ENCODE data around the gene INSYN2B.

INSYN2B gene

DNA sequence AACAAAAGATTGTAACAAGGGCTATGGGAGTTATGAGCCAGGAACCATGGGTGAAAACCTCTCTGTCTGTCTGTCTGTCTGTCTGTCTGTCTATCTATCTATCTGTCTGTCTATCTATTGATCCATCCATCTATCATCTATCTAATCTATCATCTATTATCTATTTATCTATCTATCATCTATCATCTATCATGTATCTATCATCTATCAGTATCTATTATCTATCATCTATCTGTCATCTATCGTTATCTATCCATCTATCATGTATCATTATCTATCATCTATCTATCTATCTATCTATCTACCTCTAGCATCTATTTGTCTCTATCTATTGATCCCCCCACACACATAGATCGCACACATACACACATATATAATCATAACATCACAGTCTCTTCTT, 112.9 kb downstream of the INSYN2B start:
- DNase-seq (ENCODE audit: insufficient read length, low spot score) (no peak), FAIRE-seq (no peak)
- TF ChIP-seq, protein P1, sequence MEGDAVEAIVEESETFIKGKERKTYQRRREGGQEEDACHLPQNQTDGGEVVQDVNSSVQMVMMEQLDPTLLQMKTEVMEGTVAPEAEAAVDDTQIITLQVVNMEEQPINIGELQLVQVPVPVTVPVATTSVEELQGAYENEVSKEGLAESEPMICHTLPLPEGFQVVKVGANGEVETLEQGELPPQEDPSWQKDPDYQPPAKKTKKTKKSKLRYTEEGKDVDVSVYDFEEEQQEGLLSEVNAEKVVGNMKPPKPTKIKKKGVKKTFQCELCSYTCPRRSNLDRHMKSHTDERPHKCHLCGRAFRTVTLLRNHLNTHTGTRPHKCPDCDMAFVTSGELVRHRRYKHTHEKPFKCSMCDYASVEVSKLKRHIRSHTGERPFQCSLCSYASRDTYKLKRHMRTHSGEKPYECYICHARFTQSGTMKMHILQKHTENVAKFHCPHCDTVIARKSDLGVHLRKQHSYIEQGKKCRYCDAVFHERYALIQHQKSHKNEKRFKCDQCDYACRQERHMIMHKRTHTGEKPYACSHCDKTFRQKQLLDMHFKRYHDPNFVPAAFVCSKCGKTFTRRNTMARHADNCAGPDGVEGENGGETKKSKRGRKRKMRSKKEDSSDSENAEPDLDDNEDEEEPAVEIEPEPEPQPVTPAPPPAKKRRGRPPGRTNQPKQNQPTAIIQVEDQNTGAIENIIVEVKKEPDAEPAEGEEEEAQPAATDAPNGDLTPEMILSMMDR (IDR thresholded peaks at IDR 0.05; ENCODE audit: insufficient read depth, missing control alignments): no peak

DNA sequence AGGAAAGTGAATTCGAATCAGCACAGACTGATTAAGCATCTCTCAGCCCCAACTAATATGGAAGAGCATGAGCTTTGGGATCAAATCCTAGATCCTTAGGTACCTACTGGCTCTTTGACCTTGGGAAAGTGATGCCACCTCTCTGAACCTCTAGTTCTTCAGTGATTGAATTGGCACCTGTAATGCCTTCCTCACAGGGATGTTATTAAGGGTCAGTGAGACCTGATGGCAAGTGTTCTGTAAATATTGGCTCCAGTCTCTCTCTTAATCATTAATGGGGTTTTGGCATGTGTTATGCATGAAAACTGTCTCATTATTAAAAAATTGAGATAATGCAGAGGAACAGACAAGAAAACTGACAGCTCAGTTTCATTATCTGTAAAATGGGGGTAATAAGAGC, 115.8 kb downstream of the INSYN2B start:
- DNase-seq (ENCODE audit: insufficient read length, low spot score): no peak
- FAIRE-seq: no peak
- TF ChIP-seq, protein P1 (IDR thresholded peaks at IDR 0.05; ENCODE audit: insufficient read depth, missing control alignments): no peak

DNA sequence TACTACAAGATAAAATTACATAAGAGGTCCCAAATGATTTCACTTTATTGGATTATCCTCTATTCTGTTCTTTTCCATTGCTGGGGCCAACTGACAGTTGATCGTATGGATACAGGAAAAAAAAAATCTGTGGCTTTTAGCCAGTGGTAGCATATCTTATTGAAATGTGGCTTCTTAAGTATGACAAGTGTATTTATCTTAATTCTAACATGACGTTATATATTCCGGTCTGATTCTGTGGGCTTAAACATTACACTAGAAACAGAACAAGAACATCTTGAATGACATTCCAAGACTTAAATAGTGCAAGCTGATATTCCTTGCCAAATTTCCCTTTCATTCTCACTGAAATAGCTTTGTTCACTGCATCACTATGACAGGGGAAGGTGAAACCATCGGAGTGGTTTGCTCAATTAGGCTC, 117.9 kb downstream of the INSYN2B start:
- FAIRE-seq (no peak), DNase-seq (ENCODE audit: insufficient read length, low spot score) (no peak)
- TF ChIP-seq, protein P1 (IDR thresholded peaks at IDR 0.05; ENCODE audit: insufficient read depth, missing control alignments): no peak

DNA sequence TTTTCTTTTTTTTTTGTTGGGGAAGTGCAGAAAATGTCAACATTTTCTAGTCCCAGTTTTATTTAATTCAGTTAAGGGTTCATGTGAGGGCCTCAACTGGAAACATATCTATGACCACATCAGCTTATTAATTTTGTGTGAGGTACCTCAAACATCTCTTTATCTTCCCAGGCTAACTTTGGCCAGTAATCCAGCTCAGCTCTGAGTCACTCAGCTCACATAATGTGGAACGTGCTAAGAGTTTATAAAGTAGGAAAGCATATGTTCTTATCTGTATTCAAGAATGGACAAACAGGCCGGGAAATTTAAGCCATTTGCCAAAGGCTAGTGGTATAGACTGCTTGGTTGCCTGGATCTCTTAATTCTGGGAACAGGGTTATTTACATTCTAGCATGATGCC, 118.4 kb downstream of the INSYN2B start:
- DNase-seq (ENCODE audit: insufficient read length, low spot score): no peak
- TF ChIP-seq, protein P1 (IDR thresholded peaks at IDR 0.05; ENCODE audit: insufficient read depth, missing control alignments): no peak
- FAIRE-seq: no peak

DNA sequence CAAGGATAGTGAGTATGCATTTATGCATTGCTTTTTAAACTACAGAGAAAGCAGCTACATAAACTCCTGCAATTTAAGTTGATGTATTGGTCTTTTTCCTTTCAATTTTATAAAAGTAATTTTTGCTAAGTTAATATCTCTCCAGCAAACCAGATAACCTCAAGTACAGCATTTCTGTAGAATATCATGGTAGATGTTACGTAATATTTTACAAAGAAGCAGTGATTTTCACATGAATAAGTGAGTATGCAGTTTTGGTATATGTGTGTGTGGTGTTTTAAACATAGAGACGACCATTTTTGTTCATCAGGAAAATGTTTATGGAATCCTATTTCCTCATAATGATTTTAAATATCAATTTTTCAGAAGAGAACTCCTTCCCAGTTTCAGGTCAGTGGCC, 118.9 kb downstream of the INSYN2B start:
- no peak for DNase-seq (ENCODE audit: insufficient read length, low spot score)
- TF ChIP-seq, protein P1 (IDR thresholded peaks at IDR 0.05; ENCODE audit: insufficient read depth, missing control alignments): no peak

DNA sequence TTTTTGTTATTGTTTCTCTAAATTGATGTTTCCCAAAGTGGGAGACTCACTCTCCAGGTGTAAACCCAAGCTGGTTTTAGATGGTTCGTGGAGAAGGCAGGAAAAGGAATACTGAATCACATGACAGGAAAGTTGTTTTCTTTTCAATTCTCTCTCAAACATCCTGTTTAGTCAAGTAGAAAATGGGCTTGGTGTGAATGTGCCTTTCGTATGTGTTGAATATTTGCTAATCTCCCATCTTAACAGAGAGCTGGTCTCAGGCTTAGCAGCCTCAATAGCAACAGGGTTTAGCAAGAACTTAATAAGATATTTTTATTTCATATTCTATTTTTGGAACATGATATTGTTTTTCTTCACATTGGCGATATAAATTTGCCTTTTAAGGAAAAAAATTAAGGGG, 119.7 kb downstream of the INSYN2B start:
- no peak for FAIRE-seq
- TF ChIP-seq, protein P1 (IDR thresholded peaks at IDR 0.05; ENCODE audit: insufficient read depth, missing control alignments): no peak
- no peak for DNase-seq (ENCODE audit: insufficient read length, low spot score)

More for the DNA sequence above, 118.9 kb downstream of the INSYN2B start:
- FAIRE-seq: no peak

DNA sequence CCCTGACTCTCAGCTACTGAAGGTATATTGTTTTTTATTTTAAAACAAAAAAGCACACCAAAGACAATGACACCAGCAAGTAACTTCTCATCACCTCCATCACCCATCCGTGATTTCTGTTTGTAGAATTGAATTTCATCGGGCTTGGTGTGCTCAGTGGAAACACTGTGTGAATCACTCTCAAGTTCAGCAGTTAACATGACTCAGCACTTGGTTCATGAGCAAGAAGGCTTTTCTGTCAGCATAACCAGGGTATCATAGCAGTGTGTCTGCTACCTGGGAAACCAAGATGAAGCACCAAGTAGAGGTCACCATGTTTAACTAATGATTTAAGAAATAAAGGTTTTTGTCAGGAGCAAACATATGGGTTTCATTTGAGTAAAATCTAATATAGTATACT, 123.7 kb downstream of the INSYN2B start:
- TF ChIP-seq, protein P1 (IDR thresholded peaks at IDR 0.05; ENCODE audit: insufficient read depth, missing control alignments): no peak
- no peak for FAIRE-seq
- DNase-seq (ENCODE audit: insufficient read length, low spot score): no peak

Measured in D721Med (cell line).